Esophagus muscularis mucosa (tissue), 4 donors: Measurements from ENCODE around the gene THBD. TPM values are rescaled to one million over a fixed set of nuclear protein-coding genes. Genes with fewer than 3 reads are reported as not detected.
"Not testable (repeated sequence)": the region's sequence is repeated elsewhere in the genome, so short reads cannot be mapped to it uniquely, and the experiment has no call there.

Experiments used
- DNase-seq: peaks from one replicate; pipeline ENCODE4 v3.0.0-alpha.2; 2017; ENCODE audit errors: extremely low spot score
- H3K27ac ChIP-seq, 4 donors: fragments of 200-600 bp; sonication (generic); replicated peaks in 1 of 4; 1 replicate in 3 of 4; 2 replicates in 1 of 4; pipeline ENCODE4 v1.5.1; 2016 to 2019; ENCODE audit warnings: mild to moderate bottlenecking in 1 of 4
- H3K27me3 ChIP-seq, 4 donors: fragments of 200-600 bp; sonication (generic); one replicate each; pipeline versions ENCODE4 v1.5.1 to v1.6.0; 2016 to 2019
- H3K36me3 ChIP-seq, 4 donors: fragments of 200-600 bp; sonication (generic); one replicate each; pipeline ENCODE4 v1.5.1; 2016 to 2019
- H3K4me1 ChIP-seq, 4 donors: fragments of 200-600 bp; sonication (generic); one replicate each; pipeline ENCODE4 v1.5.1; 2016 to 2019
- H3K4me3 ChIP-seq, 4 donors: fragments of 200-600 bp; sonication (generic); 1 replicate in 2 of 4; 2 replicates in 2 of 4; pipeline ENCODE4 v1.5.1; 2016 to 2019; ENCODE audit warnings: mild to moderate bottlenecking in 4 of 4, moderate library complexity in 1 of 4
- H3K9me3 ChIP-seq, 4 donors: fragments of 200-600 bp; sonication (generic); 1 replicate in 3 of 4; 2 replicates in 1 of 4; pipeline ENCODE4 v1.5.1; 2016 to 2019
- CTCF ChIP-seq, 3 experiments: fragments of 200-600 bp in 2 of 3; fragments of 450-650 bp in 1 of 3; sonication (generic) in 2 of 3; IDR thresholded peaks; one replicate each; pipeline ENCODE4 v1.5.1; 2017 to 2019; ENCODE audit warnings: antibody characterized with exemption in 3 of 3, mild to moderate bottlenecking in 2 of 3, moderate library complexity in 1 of 3
- EP300 ChIP-seq: sonication (generic); formaldehyde crosslinking; IDR thresholded peaks from one replicate; pipeline ENCODE4 v1.6.1; 2017; ENCODE audit warnings: antibody characterized with exemption
- POLR2A ChIP-seq: fragments of 450-650 bp; IDR thresholded peaks from one replicate; pipeline ENCODE4 v1.6.1; 2017; ENCODE audit warnings: antibody characterized with exemption, moderate library complexity, mild to moderate bottlenecking, low read depth
- POLR2AphosphoS5 ChIP-seq, 2 donors: sonication (generic); formaldehyde crosslinking; IDR thresholded peaks; one replicate each; pipeline ENCODE4 v1.6.1; 2017; ENCODE audit warnings: antibody characterized with exemption in 2 of 2
- WGBS: methylation state at CpG from one replicate; pipeline ENCODE4 v1.1.5; 2018; 5-methylcytosine and 5-hydroxymethylcytosine counted together
- intact Hi-C: fragments of 100-400 bp; cut with DNase I; formaldehyde crosslinking; loops from one replicate; pipeline ENCODE4 v1.15.1; 2023
- total RNA-seq, 4 donors: library from RNA; depleted of rRNA; stranded (reverse); fragments of >200 nt; gene quantifications; one replicate each; pipeline versions ENCODE4 v1.1.0 to v1.2.1, GENCODE V29; 2016

THBD gene
- total RNA-seq, 4 donors from 2014 or later = 22.4 to 206 (median 47.3) TPM

DNA sequence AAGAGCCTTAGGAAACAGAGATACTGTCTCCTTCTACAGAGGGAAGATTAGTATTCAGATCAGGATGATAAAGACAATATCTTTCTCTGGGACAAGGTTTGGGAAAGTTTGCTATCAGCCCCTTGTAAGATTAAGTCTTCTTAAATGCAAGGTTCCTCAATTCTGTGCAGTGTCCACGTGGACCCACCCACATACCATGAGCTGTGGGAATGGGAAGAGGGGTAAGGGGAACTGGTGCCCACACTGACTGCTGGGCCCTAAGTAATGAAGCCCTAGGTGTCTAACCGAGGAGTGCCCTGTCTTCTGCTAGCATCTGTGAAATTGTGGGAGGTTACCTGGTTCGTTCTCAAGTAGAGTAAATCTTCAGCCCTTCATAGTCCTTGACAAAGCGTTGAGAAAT, 20.1 kb downstream of the THBD start:
- H3K9me3 ChIP-seq = no peaks in the 10 kb centered on the region
- 83% methylated on average over 4 of the region's 4 CpGs for WGBS
- no peaks in the 10 kb centered on the region for H3K36me3 ChIP-seq
- no peak for TF ChIP-seq POLR2A
- TF ChIP-seq CTCF (IDR thresholded peaks at IDR 0.05) = no peak
- TF ChIP-seq EP300 = no peak
- no peak for TF ChIP-seq POLR2AphosphoS5 (IDR thresholded peaks at IDR 0.05)
- H3K27me3 ChIP-seq = peaks cover 0 to 20% (median 0%) of the 10 kb centered on the region in 4 donors
- H3K27ac ChIP-seq = no peak overlapping the region
- DNase-seq = no peak
- intact Hi-C loops = no loop called here
- H3K4me3 ChIP-seq = no peak overlapping the region
- peaks cover 0 to 6% (median 0%) of the 10 kb centered on the region in 4 donors for H3K4me1 ChIP-seq

DNA sequence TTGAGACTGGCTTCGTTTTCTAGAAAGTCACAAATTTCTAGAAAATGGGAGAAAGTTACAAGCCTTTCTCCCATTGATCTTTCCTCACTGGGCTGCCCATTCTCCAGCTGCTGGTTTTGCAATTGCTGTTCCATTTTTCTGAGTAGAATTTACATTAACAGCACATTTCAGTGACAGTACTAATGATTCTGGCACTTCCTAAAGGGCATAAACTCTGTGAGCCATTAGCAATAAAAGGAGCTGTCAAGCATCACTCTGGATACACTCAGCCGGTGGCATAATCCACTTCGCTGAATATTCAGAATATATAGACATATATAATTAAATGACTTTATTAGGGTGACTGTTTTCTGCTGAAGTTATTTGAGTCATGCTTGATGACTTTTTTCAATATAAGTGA, 21.1 kb downstream of the THBD start:
- WGBS = 73% methylated on average over 3 of the region's 3 CpGs
- no peak for DNase-seq
- peaks cover 0 to 10% (median 0%) of the 10 kb centered on the region in 4 donors for H3K27me3 ChIP-seq
- H3K9me3 ChIP-seq = no peaks in the 10 kb centered on the region
- TF ChIP-seq POLR2A (no peak), POLR2AphosphoS5 (IDR thresholded peaks at IDR 0.05) (no peak), EP300 (no peak), CTCF (IDR thresholded peaks at IDR 0.05) (no peak)
- H3K36me3 ChIP-seq = no peaks in the 10 kb centered on the region
- H3K4me1 ChIP-seq = peaks cover 0 to 6% (median 0%) of the 10 kb centered on the region in 4 donors
- no peak overlapping the region for H3K27ac ChIP-seq
- intact Hi-C loops = no loop called here
- H3K4me3 ChIP-seq = no peak overlapping the region

GRCh38 chr20:23027721-23028120, 21.8 kb downstream of the THBD start:
- WGBS = 76% methylated on average over 1 of the region's 1 CpG

DNA sequence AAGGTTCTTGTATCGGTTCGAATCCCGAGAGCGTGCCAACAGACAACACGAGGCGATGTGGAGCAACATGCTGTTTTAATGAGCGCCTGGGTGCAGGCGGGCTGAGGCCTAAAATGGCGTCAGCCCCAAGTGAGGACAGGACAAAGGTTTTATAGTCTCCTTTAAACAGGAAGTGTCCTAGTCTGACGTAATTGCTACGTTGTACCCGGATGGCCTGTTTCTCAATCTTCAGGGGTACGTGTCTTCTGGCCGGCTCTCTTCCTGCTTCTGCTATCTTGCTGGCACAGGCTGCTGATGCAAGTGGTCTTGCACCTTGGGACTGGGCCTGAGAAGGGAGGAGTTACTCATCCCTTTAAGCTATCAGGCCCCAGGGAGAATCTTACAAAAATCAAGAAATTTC, 24.0 kb downstream of the THBD start:
- intact Hi-C loops, H3K4me3 ChIP-seq, DNase-seq, H3K9me3 ChIP-seq, H3K36me3 ChIP-seq, H3K27ac ChIP-seq, H3K4me1 ChIP-seq, H3K27me3 ChIP-seq: not testable (repeated sequence)
- WGBS = 85% methylated on average over 14 of the region's 14 CpGs

More at GRCh38 chr20:23027721-23028120, 21.8 kb downstream of the THBD start:
- Histone ChIP-seq H3K36me3 (no peaks in the 10 kb centered on the region), H3K27me3 (peaks cover 0 to 6% (median 0%) of the 10 kb centered on the region in 4 donors), H3K4me1 (peaks cover 0 to 8% (median 0%) of the 10 kb centered on the region in 4 donors), H3K9me3 (no peaks in the 10 kb centered on the region), H3K27ac (no peak overlapping the region), H3K4me3 (no peak overlapping the region)
- intact Hi-C loops = no loop called here
- no peak for DNase-seq
- TF ChIP-seq CTCF (IDR thresholded peaks at IDR 0.05) (no peak), EP300 (no peak), POLR2AphosphoS5 (IDR thresholded peaks at IDR 0.05) (no peak), POLR2A (no peak)

- no peaks in the 10 kb centered on the region for H3K27me3 ChIP-seq
- TF ChIP-seq EP300 (no peak), POLR2AphosphoS5 (IDR thresholded peaks at IDR 0.05) (no peak), POLR2A (no peak), CTCF (IDR thresholded peaks at IDR 0.05) (no peak)
- WGBS = 85% methylated on average over 3 of the region's 3 CpGs
Measured at GRCh38 chr20:23024701-23025100, 24.8 kb downstream of the THBD start.

More at GRCh38 chr20:23024701-23025100, 24.8 kb downstream of the THBD start:
- no peak for DNase-seq
- intact Hi-C loops = no loop called here
- no peaks in the 10 kb centered on the region for H3K9me3 ChIP-seq
- no peak overlapping the region for H3K4me3 ChIP-seq
- peaks cover 0 to 3% (median 0%) of the 10 kb centered on the region in 4 donors for H3K4me1 ChIP-seq
- no peak overlapping the region for H3K27ac ChIP-seq
- no peaks in the 10 kb centered on the region for H3K36me3 ChIP-seq
